ENCODE data around the gene CCDC85C.

DNA sequence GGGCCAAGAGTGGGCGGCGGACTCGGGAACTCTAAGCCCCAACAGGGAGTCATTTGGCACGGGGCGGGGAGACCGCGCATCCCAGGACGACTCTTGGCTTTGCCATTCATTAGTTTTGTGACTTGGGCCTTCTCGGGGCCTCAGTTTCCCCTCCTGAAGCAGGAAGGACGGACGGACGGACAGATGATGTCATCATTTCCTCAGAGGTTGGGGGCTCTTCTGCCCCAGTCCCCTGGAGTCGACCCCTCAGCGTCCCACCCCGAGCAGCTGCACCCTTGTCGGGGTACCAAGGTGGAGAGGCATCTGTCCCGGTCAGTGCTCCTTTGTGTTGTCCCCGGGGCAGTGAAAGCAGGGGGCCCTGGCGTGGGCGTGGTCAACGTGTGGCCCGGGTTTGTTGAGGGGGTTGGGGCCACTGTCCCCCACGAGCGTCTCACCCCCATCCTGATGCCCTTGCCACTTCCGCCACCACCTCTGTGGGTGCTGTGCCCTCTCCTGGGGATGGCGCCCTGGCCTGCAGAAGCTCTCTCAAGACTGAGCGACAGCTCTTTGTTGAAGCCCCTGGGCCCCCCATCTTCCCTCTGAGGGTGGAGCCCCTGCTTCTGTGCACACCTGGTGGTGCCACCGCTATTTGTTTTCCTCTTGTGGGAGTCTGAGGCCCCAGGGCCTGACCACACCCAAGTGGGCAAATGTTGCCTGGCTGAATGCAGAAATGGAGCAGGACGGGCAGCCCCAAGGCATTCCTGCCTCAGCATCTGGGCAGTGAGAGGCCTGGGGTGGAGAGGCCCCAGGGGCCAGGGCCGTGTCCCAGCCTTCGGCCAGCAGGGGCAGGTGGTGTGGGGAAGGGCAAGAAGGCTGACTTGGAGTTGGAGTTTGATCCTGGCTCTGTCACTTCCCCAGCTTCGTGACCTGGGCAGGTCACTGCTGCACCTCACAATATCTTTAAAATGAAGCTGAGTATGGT is 41.8 kb upstream of the CCDC85C start:
- TF ChIP-seq SUPT20H (IDR thresholded peaks at IDR 0.05; ENCODE audit: borderline replicate concordance, control insufficient read depth, low read depth, low read length) (no peak), TAF1 (IDR thresholded peaks at IDR 0.05; ENCODE audit: borderline replicate concordance, low read depth, low read length) (no peak), CTCF (IDR thresholded peaks at IDR 0.05 in 2 of 3, conservative IDR thresholded peaks at IDR 0.05 in 1 of 3; ENCODE audit: control insufficient read depth in 2 of 3, extremely low read depth in 1 of 3, insufficient read depth in 1 of 3, low read depth in 3 of 3, low read length in 3 of 3) (no peak), ZNF274 (IDR thresholded peaks at IDR 0.05; ENCODE audit: insufficient read depth, insufficient read length) (no peak), CBFB (IDR thresholded peaks at IDR 0.05; ENCODE audit: low read depth) (no peak), MYC (IDR thresholded peaks at IDR 0.05; ENCODE audit: insufficient read depth, insufficient read length, insufficient replicate concordance, low read length, severe bottlenecking) (no peak), CHD1 (IDR thresholded peaks at IDR 0.05; ENCODE audit: low read depth, low read length) (no peak), SMC3 (IDR thresholded peaks at IDR 0.05; ENCODE audit: borderline replicate concordance, low read length) (no peak)
- TF ChIP-seq, protein P1, sequence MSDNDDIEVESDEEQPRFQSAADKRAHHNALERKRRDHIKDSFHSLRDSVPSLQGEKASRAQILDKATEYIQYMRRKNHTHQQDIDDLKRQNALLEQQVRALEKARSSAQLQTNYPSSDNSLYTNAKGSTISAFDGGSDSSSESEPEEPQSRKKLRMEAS (IDR thresholded peaks at IDR 0.05; ENCODE audit: low read depth, low read length): no peak
- TF ChIP-seq, protein P2, sequence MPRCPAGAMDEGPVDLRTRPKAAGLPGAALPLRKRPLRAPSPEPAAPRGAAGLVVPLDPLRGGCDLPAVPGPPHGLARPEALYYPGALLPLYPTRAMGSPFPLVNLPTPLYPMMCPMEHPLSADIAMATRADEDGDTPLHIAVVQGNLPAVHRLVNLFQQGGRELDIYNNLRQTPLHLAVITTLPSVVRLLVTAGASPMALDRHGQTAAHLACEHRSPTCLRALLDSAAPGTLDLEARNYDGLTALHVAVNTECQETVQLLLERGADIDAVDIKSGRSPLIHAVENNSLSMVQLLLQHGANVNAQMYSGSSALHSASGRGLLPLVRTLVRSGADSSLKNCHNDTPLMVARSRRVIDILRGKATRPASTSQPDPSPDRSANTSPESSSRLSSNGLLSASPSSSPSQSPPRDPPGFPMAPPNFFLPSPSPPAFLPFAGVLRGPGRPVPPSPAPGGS (IDR thresholded peaks at IDR 0.05; ENCODE audit: borderline replicate concordance, insufficient read depth, low read depth, low read length, poor library complexity, severe bottlenecking): no peak

Data from GM12878 (cell line).